Osteoblast (primary cell): ENCODE measurements around the gene STX18. TPM values are rescaled to one million over a fixed set of nuclear protein-coding genes. Genes with fewer than 3 reads are reported as not detected.

Experiments used
- DNase-seq: peaks from one replicate; pipeline ENCODE4 v3.0.0; 2011; ENCODE audit warnings: low spot score, mixed read lengths; ENCODE audit not compliant: insufficient read length; ENCODE audit errors: missing footprints
- H2AFZ ChIP-seq: 2 replicates; pipeline ENCODE4 v1.6.0; 2011; ENCODE audit warnings: mild to moderate bottlenecking, low read length
- H3K27ac ChIP-seq: 2 replicates; pipeline ENCODE4 v1.5.1; 2011; ENCODE audit warnings: mild to moderate bottlenecking, low read depth, low read length, moderate library complexity
- H3K27me3 ChIP-seq: 2 replicates; pipeline ENCODE4 v1.6.0; 2012; ENCODE audit warnings: mild to moderate bottlenecking, control low read depth, inconsistent platforms, low read length, moderate library complexity; ENCODE audit not compliant: insufficient read depth
- H3K36me3 ChIP-seq: 2 replicates; pipeline ENCODE4 v1.5.1; 2011; ENCODE audit warnings: mild to moderate bottlenecking, low read length, control low read depth, moderate library complexity; ENCODE audit not compliant: insufficient read depth
- H3K4me1 ChIP-seq: 2 replicates; pipeline ENCODE4 v1.5.1; 2011; ENCODE audit warnings: mild to moderate bottlenecking, low read length, control low read depth, moderate library complexity; ENCODE audit not compliant: insufficient read depth
- H3K4me2 ChIP-seq: 2 replicates; pipeline ENCODE4 v1.6.0; 2011; ENCODE audit warnings: mild to moderate bottlenecking, low read length; ENCODE audit not compliant: insufficient read depth
- H3K4me3 ChIP-seq: fragments of 200-600 bp; sonication (generic); 3 replicates; pipeline ENCODE4 v1.5.1; 2012; ENCODE audit warnings: mild to moderate bottlenecking, low read length, inconsistent platforms; ENCODE audit not compliant: insufficient read depth
- H3K79me2 ChIP-seq: 2 replicates; pipeline ENCODE4 v1.6.0; 2012; ENCODE audit warnings: mild to moderate bottlenecking, low read length, control low read depth, inconsistent platforms; ENCODE audit not compliant: insufficient read depth
- H3K9me3 ChIP-seq: 2 replicates; pipeline ENCODE4 v1.5.1; 2011; ENCODE audit warnings: low read depth, low read length, control low read depth
- H4K20me1 ChIP-seq: 2 replicates; pipeline ENCODE4 v1.6.0; 2012; ENCODE audit warnings: mild to moderate bottlenecking, low read length, control low read depth; ENCODE audit not compliant: insufficient read depth
- total RNA-seq: library from RNA; depleted of rRNA; stranded (reverse); fragments of >200 nt; gene quantifications from 2 replicates; pipeline ENCODE4 v1.2.3, GENCODE V29; 2012
- TF ChIP-seq, protein P1 (sequence below): IDR thresholded peaks from 2 replicates; pipeline ENCODE4 v1.5.1; 2011; ENCODE audit warnings: mild to moderate bottlenecking, low read depth, low read length, moderate library complexity; ENCODE audit errors: extremely low read depth

Gene STX18
- total RNA-seq, 1 donor = 23.9 TPM

DNA sequence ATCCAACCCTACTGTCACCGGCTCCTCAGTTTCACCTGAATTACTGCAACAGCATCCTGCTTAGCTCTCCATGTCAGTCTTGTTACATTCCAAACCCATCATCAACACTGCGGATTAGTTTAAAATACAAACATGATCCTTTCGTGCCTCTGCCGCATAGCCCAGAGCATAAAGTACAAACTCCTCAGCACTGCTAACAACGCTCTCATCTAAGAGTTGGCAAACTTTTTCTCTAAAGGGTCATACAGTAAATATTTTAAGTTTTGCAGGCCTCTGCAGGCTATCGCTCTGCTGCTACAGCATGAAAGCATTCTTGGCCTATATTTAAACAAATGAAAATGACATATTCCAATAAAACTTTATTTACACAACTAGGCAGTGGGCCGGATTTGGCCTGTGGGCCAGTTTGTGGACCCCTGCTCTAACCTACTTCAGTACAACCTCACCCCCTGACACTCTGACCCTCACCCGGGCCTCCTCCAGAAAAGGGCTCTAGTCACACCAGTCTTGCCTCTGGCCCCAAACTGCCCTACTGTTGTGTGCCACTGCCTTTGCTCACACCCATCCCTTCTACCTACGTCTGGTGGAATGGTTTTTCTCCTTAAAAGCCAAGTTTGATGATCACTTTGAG is 7.2 kb downstream of the STX18 start:
- no peak for DNase-seq
- Histone ChIP-seq H4K20me1 (peaks cover 40% of the 10 kb centered on the region), H3K4me1 (no peaks in the 10 kb centered on the region), H3K27me3 (no peaks in the 10 kb centered on the region), H3K9me3 (no peaks in the 10 kb centered on the region), H3K4me2 (no peak overlapping the region), H3K27ac (no peak overlapping the region), H3K4me3 (no peak overlapping the region), H3K36me3 (no peaks in the 10 kb centered on the region), H3K79me2 (peaks cover 82% of the 10 kb centered on the region), H2AFZ (no peak overlapping the region)
- TF ChIP-seq, protein P1, sequence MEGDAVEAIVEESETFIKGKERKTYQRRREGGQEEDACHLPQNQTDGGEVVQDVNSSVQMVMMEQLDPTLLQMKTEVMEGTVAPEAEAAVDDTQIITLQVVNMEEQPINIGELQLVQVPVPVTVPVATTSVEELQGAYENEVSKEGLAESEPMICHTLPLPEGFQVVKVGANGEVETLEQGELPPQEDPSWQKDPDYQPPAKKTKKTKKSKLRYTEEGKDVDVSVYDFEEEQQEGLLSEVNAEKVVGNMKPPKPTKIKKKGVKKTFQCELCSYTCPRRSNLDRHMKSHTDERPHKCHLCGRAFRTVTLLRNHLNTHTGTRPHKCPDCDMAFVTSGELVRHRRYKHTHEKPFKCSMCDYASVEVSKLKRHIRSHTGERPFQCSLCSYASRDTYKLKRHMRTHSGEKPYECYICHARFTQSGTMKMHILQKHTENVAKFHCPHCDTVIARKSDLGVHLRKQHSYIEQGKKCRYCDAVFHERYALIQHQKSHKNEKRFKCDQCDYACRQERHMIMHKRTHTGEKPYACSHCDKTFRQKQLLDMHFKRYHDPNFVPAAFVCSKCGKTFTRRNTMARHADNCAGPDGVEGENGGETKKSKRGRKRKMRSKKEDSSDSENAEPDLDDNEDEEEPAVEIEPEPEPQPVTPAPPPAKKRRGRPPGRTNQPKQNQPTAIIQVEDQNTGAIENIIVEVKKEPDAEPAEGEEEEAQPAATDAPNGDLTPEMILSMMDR = no peak

DNA sequence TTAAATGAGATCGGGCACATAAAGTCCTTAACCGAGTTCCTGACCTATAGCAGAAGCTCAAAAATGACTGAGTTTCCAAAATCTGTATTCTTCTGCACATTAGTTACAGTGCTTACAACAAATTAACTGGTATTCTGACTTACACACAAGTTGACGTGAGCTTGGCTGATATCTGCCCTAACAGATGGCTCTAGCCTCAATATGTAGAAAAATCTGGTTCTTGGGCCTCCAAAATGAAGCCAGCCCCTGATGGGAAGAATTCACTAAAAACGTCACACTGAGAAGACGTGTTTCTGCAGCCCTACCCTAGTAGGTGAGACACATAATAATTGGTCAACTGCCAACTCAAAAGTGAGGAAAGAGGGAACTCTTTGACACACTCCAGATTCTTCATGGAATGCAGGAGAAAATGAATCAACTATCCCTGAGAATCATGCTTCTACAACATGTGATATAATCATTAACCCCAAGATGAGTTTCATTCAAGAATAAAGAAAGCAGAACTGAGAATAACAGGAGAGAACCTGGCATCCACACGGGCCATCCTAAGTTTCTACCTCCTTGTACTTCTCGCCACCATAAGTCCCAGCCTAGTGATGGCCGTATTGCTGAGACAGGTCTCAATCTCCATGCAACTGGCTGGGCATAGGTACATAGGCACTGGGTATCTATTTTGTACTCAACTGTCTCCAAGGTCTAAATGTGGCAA is 8.2 kb downstream of the STX18 start:
- no peaks in the 10 kb centered on the region for H3K4me1 ChIP-seq
- TF ChIP-seq, protein P1 = no peak
- no peaks in the 10 kb centered on the region for H3K27me3 ChIP-seq
- H3K79me2 ChIP-seq = peaks cover 77% of the 10 kb centered on the region
- no peak overlapping the region for H3K27ac ChIP-seq
- H4K20me1 ChIP-seq = peaks cover 36% of the 10 kb centered on the region
- no peaks in the 10 kb centered on the region for H3K36me3 ChIP-seq
- DNase-seq = no peak
- no peaks in the 10 kb centered on the region for H3K9me3 ChIP-seq
- H3K4me3 ChIP-seq = no peak overlapping the region
- no peak overlapping the region for H2AFZ ChIP-seq
- no peak overlapping the region for H3K4me2 ChIP-seq

DNA sequence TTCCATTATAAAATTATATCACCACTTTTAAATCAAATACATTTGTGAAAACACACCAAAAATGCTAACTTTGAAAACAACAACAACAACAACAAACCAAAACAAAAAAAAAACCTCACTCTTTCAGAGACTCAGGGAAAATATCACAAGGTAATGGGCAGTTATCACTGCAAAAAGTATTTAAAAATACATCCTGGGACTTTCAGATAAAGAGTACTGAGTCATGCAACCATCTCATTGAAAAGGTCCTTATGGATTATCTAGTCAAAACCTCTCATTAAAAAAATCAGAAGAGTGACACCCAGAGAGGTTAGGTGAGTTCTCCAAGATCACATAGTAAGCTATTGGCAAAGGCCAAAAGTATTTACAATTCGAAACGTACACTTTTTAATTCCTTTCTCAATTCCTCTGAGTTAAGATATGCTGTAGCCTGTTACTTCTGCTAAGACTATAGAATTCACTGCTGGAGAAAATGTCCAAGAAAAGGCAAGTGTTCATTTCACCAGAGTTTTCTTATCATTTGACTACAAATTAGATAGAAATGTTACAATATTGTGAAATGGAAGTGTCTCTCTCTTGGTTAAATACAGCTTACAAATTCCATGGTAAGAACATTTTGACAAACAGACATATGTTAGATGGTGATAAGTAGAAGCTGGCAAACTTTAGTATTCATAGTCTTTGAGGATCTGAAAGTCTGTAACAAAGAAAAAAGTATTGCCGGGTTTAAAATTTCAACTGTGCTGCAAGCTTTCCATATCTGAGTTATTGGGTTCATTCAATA is 9.3 kb downstream of the STX18 start:
- Histone ChIP-seq H3K9me3 (no peaks in the 10 kb centered on the region), H3K79me2 (peaks cover 75% of the 10 kb centered on the region), H3K4me2 (no peak overlapping the region), H3K27ac (no peak overlapping the region), H3K36me3 (no peaks in the 10 kb centered on the region), H2AFZ (no peak overlapping the region), H3K4me3 (no peak overlapping the region), H3K4me1 (no peaks in the 10 kb centered on the region), H4K20me1 (peaks cover 30% of the 10 kb centered on the region), H3K27me3 (no peaks in the 10 kb centered on the region)
- TF ChIP-seq, protein P1 = no peak
- no peak for DNase-seq

DNA sequence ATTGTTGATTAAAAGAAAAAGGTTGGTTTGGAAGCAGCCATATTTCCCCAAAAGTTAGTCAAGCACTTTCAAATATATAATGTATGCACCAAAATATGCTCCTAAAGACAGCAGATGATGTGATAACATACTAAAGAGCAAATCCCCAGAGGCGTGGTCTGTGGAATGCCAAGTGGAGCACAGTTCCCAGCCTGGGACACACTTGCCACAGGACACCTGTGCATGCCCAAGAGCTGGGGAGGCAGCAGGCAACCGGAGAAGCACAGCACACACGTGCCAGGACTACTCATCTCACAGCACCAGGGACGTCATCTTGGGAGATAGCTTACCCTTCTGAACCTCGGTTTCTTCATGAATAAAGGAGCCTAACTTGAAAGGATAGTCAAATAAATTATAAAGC is 12.5 kb downstream of the STX18 start:
- H3K79me2 ChIP-seq = peaks cover 54% of the 10 kb centered on the region
- no peak for DNase-seq
- peaks cover 24% of the 10 kb centered on the region for H4K20me1 ChIP-seq

More for the DNA sequence above, 12.5 kb downstream of the STX18 start:
- Histone ChIP-seq H3K4me3 (no peak overlapping the region), H3K27me3 (no peaks in the 10 kb centered on the region), H2AFZ (no peak overlapping the region), H3K4me2 (no peak overlapping the region), H3K4me1 (no peaks in the 10 kb centered on the region), H3K36me3 (no peaks in the 10 kb centered on the region), H3K27ac (no peak overlapping the region), H3K9me3 (no peaks in the 10 kb centered on the region)
- TF ChIP-seq, protein P1 = no peak
